Upper lobe of left lung (tissue), 4 donors: ENCODE measurements around the gene SIGLEC5.

Source experiments
- EP300 ChIP-seq, 4 donors: sonication (generic); formaldehyde crosslinking; IDR thresholded peaks; one replicate each; pipeline ENCODE4 v1.5.1; 2017; ENCODE audit warnings: antibody characterized with exemption in 4 of 4, control low read depth in 2 of 4
- POLR2AphosphoS5 ChIP-seq, 2 donors: sonication (generic); formaldehyde crosslinking; IDR thresholded peaks; one replicate each; pipeline ENCODE4 v1.5.1; 2017; ENCODE audit warnings: antibody characterized with exemption in 2 of 2
- TF ChIP-seq, protein P1 (sequence below), 6 experiments: fragments of 450-650 bp in 4 of 6; fragments of 200-600 bp in 2 of 6; sonication (generic) in 2 of 6; IDR thresholded peaks; one replicate each; pipeline ENCODE4 v1.5.1; 2016 to 2019; ENCODE audit warnings: antibody characterized with exemption in 6 of 6

DNA sequence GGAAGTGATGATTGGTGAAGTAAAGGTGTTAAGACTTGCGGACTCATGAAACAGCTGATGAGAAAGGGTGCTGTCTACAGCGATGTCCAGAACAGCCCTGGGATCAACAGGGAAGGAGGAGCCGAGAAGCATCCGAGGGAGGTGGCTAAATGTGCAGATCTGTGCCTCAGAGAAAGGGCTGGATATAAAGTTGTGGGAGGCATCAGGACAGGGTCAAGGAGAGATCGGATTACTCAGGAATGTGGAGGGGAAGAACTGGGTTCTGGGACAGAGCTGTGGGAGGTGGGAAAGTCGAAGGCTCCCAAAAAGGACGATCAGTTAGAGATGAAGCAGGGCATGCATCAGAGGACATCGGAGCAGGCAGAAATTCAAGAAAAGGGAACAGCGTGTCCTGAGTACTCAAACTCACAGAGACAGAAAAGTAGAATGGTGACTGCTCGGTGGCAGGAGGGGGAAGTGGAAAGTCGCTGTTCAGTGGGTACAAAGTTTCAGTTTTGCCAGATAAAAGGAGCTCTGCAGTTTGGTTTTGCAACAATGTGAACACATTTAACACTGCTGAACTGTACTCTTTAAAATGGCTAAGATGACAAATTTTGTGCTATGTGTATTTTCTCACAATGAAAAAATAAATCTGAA lies 14.6 kb upstream of the SIGLEC5 start:
- TF ChIP-seq, protein P1, sequence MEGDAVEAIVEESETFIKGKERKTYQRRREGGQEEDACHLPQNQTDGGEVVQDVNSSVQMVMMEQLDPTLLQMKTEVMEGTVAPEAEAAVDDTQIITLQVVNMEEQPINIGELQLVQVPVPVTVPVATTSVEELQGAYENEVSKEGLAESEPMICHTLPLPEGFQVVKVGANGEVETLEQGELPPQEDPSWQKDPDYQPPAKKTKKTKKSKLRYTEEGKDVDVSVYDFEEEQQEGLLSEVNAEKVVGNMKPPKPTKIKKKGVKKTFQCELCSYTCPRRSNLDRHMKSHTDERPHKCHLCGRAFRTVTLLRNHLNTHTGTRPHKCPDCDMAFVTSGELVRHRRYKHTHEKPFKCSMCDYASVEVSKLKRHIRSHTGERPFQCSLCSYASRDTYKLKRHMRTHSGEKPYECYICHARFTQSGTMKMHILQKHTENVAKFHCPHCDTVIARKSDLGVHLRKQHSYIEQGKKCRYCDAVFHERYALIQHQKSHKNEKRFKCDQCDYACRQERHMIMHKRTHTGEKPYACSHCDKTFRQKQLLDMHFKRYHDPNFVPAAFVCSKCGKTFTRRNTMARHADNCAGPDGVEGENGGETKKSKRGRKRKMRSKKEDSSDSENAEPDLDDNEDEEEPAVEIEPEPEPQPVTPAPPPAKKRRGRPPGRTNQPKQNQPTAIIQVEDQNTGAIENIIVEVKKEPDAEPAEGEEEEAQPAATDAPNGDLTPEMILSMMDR (IDR thresholded peaks at IDR 0.05), result no peak
- TF ChIP-seq EP300 (IDR thresholded peaks at IDR 0.05), result no peak
- TF ChIP-seq POLR2AphosphoS5 (IDR thresholded peaks at IDR 0.05), result no peak
